Kidney glomerular epithelial cell (primary cell): ENCODE measurements around the gene TERC.
A peak's percentile ranks its signal among the peaks of the same experiment; 100 is the strongest.

Experiments
- DNase-seq: peaks from one replicate; lab custom pipeline; 2025; lab: John Stamatoyannopoulos, UW

The TERC gene

DNA sequence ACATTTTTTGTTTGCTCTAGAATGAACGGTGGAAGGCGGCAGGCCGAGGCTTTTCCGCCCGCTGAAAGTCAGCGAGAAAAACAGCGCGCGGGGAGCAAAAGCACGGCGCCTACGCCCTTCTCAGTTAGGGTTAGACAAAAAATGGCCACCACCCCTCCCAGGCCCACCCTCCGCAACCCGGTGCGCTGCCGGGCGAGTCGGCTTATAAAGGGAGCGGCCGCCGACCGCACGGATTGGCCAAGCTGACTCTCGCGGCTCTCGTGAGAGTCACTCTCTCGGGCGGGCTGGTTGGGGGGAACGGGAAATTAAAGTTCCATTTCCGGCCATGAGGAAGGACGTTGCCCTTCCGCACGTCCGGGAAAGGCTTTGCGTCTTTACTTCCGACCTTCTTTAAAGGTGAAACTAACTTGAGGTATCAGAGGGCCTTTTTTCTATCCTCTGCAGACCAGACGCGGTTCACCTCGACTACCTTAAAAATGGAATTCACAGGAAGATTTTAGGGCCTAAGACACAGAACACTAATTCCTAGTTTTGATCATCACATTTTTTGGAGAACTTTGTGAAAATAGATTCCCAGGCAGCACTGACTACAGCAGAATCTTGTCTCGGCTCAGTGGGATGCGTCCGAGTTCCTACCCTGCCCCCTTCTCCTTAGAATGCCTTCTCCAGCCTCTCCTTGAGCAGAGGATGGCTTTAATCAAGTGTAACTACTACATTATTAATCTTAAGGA is at the start of gene TERC:
Gene TERC, minus strand, starts transcription at position 179 of the 731 bp plus-strand sequence.
- peak; percentile 84 for DNase-seq

DNA sequence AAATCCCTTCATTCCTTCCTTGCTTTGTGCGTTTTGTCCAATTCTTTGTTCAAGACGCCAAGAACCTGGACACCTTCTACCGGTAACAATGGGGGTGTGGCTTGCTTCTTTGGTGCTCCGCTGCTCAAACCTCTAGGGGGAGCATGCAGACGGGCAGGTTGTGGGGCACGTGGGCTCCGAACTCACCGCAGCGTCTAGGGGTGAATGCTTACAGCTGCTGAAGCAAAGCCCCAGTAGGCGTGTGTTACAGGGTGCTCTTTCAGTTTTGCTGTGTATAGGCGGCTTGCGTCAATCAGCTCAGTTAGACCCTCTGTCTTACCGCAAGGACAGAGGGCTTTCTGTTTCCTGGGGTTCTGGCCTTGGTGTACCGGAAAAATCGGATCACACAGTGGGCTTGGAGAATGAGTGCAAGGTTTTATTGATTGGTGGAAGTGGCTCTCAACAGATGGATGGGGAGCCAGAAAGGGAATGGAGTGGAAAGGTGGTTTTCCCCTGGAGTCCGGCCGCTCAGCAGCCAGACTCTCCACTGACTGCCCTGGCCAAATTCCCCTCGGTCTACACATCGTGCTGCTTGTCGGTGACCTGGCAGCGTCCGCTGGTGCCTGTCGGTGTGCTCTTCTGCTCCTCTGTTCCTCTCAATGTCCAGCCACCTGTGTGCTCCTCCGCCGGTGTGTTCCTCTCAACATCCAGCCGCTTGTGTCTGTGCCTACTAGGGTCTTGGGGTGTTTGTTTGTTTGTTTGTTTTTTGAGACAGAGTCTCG is 49.1 kb upstream of the TERC start:
- DNase-seq: no peak

DNA sequence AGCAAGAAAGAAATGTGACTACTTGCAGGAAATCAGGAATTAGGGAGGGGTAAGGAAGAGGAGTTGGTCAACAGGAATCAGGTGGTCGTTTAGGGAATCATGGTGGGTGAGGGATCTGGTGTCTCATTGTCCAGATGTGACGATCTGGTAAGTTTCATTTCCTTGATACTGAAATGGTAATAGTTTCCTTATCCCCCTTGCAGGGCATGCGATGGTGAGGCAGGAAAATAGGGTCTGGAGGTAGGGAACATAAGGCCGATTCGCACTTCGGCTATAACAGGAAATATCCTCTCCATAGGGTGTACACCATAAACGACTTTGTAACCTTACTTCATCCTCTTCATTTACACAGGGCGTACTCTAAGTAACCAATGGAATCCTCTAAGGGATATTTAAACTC is 48.4 kb upstream of the TERC start:
- DNase-seq: no peak

DNA sequence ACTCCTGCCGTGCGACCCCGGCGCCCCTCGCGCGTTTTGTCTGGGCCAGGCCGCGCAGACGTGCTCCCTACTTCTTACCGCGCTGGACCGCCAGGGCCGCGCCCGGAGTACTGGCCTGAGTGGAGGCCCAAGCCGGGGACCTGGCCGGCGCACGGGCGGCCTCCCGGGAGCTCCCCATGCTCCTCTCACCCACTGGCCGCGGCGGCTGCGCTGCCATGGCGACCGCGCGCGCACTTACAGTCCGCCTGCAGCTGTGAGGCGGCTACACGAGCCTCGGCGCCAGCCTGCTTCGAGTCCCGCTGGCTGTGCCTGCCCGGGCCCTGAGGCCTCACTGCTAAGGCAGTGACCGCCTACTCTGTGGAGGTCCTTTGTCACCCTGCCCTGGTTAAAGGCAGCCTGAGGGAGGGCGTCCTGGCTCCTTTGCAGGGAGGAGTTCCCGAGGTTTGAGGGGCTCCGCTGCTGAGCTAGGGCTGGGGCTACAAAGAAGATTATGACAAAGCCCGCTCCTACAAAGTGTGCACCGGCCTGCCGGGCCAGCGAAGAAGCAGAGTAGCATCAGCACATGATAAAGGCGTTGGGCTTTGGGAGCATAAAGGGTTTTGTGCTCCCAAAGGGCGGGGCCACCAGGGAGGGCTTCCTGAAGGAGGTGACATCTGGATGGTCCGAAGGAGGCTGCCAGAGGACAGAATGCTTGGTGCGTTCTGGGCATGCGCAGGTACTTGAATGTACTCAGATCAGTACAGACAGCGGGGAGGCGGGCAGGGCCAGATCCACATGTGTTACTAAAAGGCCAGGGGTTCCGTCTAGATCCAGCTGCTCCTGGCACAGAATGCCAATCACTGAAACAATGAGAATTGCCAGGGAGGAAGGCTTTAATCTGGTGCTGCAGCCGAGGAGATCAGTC is 47.7 kb upstream of the TERC start, which contains the start of the genes LRRC34 and LRRIQ4:
Gene LRRC34, minus strand, starts transcription at position 573 of the 904 bp plus-strand sequence. Its CDS starts 356 bp downstream, at position 217.
Gene LRRIQ4, plus strand, starts transcription at position 539 of the 904 bp plus-strand sequence. CDS start 9,052 bp downstream, outside the sequence.
- DNase-seq: peak; percentile 33

DNA sequence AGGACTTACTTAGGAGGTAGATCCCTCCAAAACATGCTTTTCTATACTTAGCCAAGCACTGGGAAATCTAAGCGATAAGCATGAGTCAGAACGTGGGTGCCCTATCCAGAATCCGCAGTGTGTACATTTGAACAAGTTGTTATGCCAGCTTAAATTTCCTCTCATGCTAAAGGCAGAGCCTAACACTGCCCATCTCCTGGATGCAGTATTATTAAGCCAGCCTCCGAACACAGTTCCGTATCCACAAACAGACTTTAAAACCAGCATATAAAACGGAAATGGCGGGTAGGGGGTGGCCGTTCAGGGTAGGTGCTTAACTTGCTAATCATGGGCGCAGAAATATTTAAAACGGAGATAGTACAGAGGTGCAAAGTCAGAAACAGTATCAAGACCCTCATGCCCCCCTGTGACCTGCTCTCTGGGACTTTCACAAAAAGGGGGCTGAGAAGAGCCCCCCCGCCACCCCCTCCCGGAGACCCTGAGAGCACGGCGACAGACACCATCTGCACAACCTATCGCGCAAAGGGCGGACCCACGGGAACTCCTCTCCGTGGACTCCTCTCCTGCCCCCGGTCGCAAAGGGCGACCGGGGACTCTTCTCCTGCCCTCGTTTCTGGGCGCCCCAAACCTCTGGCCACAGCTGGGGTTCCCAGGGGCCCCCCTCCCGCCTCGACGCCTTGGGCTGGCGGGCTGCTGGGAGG is 46.9 kb upstream of the TERC start:
- DNase-seq: peak; percentile 36

DNA sequence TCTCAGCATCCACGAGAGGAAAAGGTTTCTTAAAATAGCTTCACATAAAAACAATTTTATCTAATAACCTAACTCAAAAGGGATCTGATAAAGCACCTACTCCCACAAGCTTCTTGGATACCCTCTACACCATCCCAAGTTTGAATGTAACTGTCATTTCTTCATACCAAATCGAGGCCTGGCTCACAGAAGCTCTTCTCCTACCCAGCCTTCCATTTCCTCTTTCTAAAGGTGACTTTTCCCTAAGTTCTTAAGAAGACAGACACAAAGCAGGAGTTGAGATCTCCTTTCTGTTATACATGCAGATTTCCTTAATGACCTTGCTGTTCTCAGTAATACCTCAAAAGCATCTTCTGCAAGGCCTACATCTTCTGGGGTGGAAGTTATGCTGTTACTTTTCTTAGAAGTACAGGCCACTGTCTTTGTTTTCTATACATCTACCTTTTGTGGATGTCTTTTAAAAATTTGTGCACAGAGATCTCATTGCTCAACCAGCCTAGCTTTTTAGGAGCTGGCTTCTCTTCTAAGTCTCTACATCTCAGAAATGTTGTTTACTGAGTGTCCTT is 44.5 kb upstream of the TERC start:
- DNase-seq: no peak

DNA sequence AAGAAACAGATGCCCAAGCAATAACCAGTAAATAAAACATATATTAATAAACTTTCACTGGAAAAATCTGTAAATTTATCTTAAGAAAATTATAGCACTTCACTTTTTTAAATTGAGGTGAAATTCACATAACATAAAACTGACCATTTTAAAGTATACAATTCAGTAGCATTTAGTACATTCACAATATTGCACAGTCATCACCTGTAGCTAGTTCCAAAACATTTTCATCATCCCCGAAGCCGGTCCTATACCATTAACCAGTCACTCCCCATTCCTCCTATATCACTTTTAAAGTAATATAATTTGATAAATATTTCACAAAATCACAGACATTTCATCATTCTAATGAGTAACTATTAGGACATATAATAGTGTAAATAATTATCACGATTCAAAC is 39.8 kb upstream of the TERC start:
- no peak for DNase-seq

DNA sequence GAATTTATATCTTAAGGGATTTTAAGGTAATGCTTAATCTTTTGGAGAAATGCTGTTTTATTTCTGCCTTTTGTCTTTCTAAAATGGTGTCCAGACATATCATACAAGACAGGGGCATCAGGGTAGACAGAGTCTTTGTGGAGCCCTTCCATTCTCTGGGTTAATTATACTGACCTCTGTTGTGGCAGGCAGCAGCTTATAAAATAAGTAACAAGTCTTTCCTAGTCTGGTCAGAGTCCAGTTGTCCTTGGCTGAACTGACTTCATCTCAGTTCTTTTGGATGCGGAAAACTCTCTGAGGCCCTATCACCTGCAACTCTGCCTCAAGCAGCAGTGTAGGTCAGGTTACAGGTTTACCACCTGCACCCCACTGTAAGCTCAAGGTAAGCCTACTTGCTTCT is 27.5 kb upstream of the TERC start:
- DNase-seq: no peak

DNA sequence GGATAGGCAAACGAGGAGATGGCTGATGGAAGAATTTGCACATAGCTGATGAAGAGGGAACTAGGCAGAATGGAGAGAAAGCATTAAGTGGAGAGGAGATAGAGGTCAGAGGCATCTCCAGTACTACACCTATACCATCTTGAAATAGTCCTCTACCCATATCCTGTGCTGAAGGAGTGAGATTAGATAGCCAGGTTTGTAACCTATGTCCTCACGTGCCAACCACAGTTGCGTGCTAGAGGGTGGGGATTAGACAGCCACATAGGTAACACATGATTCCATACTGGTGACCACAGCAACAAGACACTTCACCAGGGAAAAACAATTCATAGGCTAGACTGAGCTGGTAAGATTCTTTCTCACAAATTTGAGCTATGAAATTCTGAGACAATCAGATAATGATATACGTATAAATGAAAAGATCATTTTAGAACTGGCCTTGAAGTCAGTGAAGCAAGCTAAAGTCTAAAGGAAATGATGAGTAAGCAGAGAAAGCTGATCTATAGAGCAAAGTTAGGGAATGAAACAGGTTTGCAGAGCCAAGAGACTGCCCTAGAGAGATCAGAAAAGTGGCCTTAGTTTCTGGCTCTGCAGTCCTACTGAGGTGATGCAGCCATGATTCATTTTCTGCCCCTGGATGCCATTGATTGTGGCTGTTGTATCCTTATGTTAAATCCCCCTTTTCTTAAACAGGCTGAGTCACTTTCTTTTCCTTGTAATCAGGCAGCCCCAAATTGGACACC is 26.0 kb upstream of the TERC start:
- DNase-seq: no peak

DNA sequence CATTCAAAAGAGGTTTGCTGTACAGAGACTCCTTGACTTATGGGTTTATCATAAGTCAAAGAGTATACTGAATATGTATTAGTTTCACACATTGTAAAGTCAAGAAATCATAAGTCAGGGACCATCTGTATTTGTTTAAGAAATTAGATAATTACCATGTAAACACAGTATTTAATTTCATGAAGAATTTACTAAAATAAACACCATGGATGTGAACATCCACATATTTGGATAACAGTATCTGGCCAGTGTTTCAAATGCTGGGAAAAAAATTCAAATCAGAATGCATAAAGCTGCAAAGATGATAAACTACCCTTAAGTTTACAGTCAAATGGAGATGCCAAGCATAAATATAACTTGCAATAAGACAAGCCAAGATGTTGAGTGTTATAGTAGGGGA is 25.4 kb upstream of the TERC start:
- DNase-seq: no peak

DNA sequence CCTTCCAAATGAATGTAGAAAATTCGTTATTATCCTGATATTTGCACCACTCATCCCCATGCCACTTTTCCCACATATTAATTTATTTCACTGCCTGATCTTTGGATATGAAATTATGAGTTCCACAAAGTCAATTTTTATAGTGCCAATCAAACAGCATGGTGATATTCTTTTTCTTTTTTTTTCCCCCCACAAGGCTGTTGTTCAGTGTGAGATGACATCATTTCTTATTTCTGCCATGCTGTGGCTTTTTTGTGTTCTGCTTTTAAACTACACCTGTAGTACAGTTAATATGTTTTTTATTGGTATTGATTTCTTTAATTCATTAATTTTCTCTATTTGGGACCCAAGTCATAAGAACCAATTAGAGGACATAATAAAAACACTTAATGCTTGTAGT is 22.9 kb upstream of the TERC start:
- no peak for DNase-seq

DNA sequence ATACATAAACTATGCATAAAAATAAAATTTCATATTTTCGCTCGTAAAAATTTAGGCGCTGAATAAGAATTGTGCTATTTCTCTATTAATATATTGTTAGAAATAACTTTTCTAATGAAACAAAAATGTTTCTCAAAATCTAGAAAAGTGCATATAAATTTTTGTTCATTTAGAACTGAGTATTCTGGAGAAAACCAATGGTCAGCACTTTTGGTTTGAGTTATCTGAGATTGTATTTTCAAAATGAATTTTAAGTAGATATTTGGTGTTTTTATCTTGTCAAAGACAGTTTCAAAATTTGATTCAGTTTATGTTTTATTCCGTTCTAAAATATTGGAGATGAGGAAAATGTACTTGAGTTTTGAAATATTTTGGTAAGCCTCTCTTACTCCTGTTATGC is 22.3 kb upstream of the TERC start:
- DNase-seq: no peak

DNA sequence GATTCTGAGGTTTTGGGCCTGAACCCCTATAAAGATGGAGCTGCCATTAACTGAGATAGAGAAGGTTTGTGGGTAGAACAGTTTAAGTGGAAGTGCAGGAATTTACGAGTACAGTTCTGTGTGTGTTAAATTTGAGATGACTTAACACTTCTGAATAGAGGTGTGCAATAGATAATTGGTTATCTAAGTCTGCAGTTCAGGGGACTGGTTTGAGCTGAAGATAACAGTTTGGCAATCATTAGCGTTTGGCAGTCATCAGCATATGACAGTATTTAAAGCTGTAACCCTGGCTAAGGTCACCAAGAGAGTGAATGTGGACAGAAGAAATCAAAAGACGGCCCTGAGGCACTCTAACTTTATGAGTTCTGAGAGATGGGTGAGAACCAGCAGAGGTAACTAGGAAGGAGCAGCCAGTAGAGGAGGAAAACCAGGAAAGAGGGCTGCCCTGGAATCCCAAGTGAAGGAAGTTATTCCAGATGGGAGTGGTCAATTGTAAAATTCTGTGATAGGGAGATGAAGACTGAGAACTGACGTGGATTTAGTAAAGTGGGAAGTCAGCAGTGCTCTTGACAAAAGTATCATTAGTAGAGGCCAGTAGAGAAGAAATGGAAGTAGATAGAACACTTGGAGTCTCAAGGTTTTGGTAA is 16.5 kb upstream of the TERC start:
- DNase-seq: no peak

DNA sequence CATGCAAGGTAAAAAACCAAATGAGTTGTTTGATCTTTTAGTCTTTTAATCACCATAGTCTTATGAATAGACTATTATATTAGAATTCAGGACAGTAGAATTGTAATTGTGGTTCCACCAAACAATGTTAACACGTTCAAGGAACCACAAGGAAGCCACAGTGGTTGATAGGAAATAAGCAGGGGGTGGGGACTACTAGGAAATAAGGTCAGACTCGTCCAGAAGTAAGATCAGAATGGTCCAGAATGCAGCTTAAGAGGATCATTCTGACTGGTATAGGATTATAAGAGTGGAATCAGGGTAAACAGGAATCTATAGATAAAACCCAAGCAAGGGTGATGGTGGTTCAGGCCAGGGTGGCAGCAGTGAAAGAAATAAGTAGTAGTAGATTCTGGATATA is 15.9 kb upstream of the TERC start:
- no peak for DNase-seq

DNA sequence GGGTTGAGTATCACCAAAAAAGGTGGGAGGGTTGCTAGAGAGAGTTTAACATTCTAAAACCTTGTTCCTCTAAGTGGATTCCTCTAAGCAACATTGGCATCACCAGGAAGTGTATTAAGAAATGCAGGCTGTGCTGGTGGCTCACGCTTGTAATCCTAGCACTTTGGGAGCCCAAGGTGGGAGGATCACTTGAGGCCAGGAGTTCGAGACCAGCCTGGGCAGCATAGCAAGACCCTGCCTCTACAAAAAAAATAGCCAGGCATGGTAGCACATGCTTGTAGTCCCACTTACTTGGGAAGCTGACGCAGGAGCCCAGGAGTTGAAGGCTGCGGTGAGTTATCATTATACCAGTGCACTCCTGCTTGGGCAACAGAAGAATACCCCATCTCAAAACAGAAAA is 13.0 kb upstream of the TERC start:
- DNase-seq: no peak

DNA sequence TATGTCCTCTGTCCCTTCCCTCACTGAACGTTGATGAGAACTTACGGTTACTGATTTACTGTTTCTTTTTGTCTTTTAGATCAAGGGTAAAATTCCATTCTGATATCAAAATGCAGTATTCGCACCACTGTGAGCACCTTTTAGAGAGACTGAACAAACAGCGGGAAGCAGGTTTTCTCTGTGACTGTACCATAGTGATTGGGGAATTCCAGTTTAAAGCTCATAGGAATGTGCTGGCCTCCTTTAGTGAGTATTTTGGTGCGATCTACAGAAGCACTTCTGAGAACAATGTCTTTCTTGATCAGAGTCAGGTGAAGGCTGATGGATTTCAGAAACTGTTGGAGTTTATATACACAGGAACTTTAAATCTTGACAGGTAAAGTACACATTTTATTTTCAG is 9.3 kb upstream of the TERC start:
- no peak for DNase-seq

DNA sequence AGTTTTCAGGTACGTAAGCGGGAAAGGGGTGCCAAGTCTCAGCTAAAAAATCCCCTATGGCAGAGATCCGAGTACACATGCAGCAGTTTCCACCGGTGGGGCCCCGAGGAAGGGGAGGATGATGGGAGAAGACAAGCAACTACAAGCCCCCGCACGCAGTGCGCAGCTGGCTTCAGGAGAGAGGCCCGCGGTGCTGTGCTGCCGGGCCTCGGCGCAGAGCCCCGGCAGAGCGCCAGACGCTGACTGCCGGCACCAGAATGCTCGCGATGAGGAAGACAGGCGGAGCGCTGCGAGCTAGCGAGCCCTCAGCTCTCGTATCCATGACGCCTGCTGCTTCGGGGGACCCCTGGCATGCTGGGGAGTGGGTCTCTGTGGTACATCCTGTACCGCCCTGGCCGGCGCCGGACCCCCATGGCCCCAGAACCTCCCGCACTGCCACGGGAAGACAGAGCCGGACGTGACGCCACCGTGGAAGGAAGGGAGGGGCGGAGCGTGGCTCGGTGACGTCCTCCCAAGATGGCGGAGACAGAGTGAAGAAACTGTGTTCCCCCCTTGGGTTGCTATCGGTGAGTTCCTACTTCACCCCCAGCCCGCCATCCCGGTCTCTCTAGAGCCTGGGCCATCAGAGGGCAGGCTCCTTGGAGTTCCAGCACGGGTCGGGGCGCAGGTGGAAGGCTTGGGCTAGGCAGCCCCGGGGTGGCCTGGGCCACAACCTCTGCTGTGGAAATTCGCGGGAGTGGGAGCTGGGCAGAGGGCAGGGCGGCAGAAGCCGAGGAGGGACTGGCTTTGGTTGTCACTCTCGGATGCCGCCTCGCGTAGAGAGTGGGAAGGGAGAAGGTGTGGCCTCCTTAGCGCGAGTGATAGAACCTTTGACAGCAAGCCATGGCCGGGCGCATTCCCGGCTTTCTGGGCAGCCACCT is 8.3 kb upstream of the TERC start, which contains the start of gene MYNN:
Gene MYNN, plus strand, starts transcription at position 500 of the 920 bp plus-strand sequence. CDS start 900 bp downstream, outside the sequence.
- DNase-seq: peak; percentile 85

DNA sequence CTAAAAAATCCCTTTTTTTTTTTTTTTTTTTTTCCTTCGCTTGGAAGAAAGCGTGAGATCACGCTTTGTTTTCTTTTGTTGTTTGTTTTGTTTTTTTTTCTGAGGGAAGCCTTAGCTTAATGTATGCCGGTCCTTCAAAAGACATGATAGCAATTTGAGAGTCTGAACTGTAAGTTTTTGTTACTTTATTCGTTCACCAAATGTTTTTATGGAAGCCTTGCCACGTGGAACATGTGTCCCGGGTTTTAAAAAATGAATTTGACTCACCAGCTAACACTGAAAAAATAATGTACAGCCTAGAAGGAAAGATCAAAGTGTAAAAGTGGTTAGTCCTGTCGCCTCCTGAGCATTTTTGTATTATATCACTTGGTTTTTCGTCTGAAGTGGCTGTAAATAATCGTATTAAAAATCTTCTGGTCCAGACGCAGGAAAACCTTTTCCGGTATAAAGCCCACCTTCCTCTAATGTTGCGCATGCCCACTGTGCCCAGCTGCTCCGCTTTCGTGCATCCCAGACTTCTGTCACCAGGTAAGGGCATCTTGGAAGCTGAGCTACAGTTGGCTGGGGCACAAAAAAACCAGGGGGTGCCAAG is 7.5 kb upstream of the TERC start:
- DNase-seq: peak; percentile 81
